ENCODE measurements around the gene CEP164. TPM values are rescaled to one million over a fixed set of nuclear protein-coding genes. Genes with fewer than 3 reads are reported as not detected.
A peak's percentile ranks its signal among the peaks of the same experiment; 100 is the strongest.

CEP164 gene
- total and polyA plus RNA-seq, 7 donors: 2.0 to 12.4 (median 5.7) TPM

DNA sequence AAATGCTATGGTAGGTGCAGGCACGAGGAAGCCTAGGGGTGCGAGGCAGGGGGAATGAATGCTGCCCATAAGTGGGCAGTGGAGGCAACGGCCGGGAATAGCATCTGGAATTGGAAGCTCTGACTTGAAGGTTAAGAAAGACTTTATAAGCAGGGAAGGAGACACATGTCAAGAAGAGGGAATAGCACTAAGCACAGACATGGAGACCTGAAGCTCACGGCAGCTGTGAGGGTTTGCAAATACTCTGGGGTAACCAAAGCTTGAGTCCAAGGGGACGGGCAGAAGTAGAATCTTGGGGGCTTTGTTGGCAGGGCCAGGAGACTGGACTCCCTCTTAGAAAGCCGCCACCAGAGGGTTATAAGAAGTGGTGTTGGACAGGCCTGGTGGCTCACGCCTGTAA, 112.6 kb downstream of the CEP164 start:
- Histone ChIP-seq H3K9me3 (no peaks in the 10 kb centered on the region), H3K36me3 (ENCODE audit: insufficient read depth in 1 of 2, low read depth in 1 of 2) (no peaks in the 10 kb centered on the region), H3K27ac (no peak overlapping the region), H3K4me1 (no peaks in the 10 kb centered on the region), H3K4me3 (no peak overlapping the region), H3K27me3 (ENCODE audit: insufficient read depth in 3 of 3, low read length in 2 of 3) (peaks cover 0 to 38% (median 1%) of the 10 kb centered on the region in 3 donors)
- 84 to 91% (median 88%) methylated on average over 8 of the region's 8 CpGs for WGBS, 3 donors
- no peak for ATAC-seq
- intact Hi-C loops (cut with DNase I): no loop called here
- DNase-seq: no peak
- no peak for TF ChIP-seq CTCF (IDR thresholded peaks at IDR 0.05)

GRCh38 chr11:117441146-117441975, 113.7 kb downstream of the CEP164 start:
- no peak for TF ChIP-seq CTCF (IDR thresholded peaks at IDR 0.05)
- H3K4me3 ChIP-seq: no peak overlapping the region
- DNase-seq: no peak
- intact Hi-C loops (cut with DNase I): no loop called here
- peaks cover 0 to 43% (median 1%) of the 10 kb centered on the region in 3 donors for H3K27me3 ChIP-seq (ENCODE audit: insufficient read depth in 3 of 3, low read length in 2 of 3)
- H3K9me3 ChIP-seq: no peaks in the 10 kb centered on the region
- no peak overlapping the region for H3K27ac ChIP-seq
- 81 to 87% (median 85%) methylated on average over 14 of the region's 14 CpGs for WGBS, 3 donors
- ATAC-seq: no peak
- no peaks in the 10 kb centered on the region for H3K4me1 ChIP-seq
- no peaks in the 10 kb centered on the region for H3K36me3 ChIP-seq (ENCODE audit: insufficient read depth in 1 of 2, low read depth in 1 of 2)

DNA sequence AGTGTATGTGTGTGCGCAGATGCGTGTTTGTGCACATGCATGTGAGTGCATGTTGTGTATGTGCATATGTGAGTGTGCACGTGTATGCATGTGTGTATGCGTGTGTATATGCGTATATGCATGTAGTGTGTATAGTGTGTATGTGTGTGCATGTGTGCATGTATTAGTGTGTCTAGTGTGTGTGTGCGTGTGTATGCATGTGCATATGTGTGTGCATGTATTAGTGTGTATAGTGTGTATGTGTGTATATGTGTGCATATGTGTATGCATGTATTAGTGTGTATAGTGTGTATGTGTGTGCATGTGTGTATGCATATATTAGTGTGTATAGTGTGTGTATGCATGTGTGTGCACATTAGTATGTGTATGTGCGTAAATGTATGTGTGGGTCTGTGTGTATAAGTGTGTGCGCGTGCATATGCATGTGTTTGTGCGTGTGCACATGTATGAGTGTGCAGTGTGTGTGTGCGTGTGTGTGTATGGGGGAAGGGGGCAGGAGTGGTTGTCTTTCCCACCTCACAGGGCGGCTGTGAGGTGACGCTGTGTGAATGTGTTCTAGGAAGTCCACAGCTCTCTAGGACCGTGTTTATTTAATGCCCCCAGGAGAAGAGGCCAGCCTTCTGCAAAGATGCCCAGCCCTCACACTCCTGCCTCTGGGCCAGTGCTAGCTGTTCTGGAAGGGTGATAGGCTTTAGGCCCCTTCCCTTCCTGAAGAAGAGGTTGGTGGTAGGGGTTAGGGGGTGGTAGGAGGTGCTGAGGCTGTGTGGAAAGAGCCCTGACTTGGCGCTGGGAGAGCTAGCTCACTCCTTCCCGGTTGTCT, 114.6 kb downstream of the CEP164 start:
- H3K4me1 ChIP-seq: no peaks in the 10 kb centered on the region
- H3K27me3 ChIP-seq (ENCODE audit: insufficient read depth in 3 of 3, low read length in 2 of 3): peaks cover 0 to 43% (median 1%) of the 10 kb centered on the region in 3 donors
- H3K36me3 ChIP-seq (ENCODE audit: insufficient read depth in 1 of 2, low read depth in 1 of 2): no peaks in the 10 kb centered on the region
- ATAC-seq (no peak), DNase-seq (no peak)
- 87 to 93% (median 91%) methylated on average over 16 of the region's 16 CpGs for WGBS, 3 donors
- H3K4me3 ChIP-seq: no peak overlapping the region
- intact Hi-C loops (cut with DNase I): no loop called here
- H3K27ac ChIP-seq: no peak overlapping the region
- no peak for TF ChIP-seq CTCF (IDR thresholded peaks at IDR 0.05)
- H3K9me3 ChIP-seq: no peaks in the 10 kb centered on the region

- H3K4me1 ChIP-seq: no peaks in the 10 kb centered on the region
- H3K36me3 ChIP-seq (ENCODE audit: insufficient read depth in 1 of 2, low read depth in 1 of 2): no peaks in the 10 kb centered on the region
- peaks cover 0 to 47% (median 1%) of the 10 kb centered on the region in 3 donors for H3K27me3 ChIP-seq (ENCODE audit: insufficient read depth in 3 of 3, low read length in 2 of 3)
- intact Hi-C loops (cut with DNase I): no loop called here
- no peak overlapping the region for H3K4me3 ChIP-seq
- no peak for TF ChIP-seq CTCF (IDR thresholded peaks at IDR 0.05)
- no peak overlapping the region for H3K27ac ChIP-seq
- 73 to 84% (median 75%) methylated on average over 12 of the region's 12 CpGs for WGBS, 3 donors
- no peak for DNase-seq
- no peaks in the 10 kb centered on the region for H3K9me3 ChIP-seq
- ATAC-seq: peak in 1 of 4 donors; percentile 5
Observed at GRCh38 chr11:117442869-117443239, 115.2 kb downstream of the CEP164 start.
